ENCODE data around the gene CGN.

DNA sequence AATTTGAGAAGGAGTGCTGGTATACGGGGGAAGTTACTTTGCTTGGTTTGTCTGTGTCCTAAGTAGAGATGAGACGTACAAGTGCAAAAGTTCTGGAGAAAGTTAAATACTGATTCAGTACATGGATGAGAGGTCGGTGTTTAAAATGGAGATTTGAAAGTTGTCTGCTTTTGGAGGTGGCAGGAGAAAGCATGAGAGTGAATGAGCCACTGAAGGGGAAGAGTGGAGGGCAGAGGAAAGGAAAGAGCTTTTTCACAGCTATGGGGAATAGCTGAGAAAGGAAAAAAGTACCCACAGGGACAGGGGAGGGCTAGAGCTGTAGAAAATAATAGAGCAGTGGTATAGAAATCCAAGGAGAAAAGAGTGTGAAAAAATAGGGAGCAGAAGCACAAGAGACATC lies 18.1 kb upstream of the CGN start:
- TF ChIP-seq GATA4 (IDR thresholded peaks at IDR 0.05; ENCODE audit: borderline replicate concordance, low read depth) = no peak
- TF ChIP-seq, protein P1, sequence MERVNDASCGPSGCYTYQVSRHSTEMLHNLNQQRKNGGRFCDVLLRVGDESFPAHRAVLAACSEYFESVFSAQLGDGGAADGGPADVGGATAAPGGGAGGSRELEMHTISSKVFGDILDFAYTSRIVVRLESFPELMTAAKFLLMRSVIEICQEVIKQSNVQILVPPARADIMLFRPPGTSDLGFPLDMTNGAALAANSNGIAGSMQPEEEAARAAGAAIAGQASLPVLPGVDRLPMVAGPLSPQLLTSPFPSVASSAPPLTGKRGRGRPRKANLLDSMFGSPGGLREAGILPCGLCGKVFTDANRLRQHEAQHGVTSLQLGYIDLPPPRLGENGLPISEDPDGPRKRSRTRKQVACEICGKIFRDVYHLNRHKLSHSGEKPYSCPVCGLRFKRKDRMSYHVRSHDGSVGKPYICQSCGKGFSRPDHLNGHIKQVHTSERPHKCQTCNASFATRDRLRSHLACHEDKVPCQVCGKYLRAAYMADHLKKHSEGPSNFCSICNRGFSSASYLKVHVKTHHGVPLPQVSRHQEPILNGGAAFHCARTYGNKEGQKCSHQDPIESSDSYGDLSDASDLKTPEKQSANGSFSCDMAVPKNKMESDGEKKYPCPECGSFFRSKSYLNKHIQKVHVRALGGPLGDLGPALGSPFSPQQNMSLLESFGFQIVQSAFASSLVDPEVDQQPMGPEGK (CRISPR knock-in tag; IDR thresholded peaks at IDR 0.05) = no peak
- no peak for TF ChIP-seq RAD21 (CRISPR knock-in tag; IDR thresholded peaks at IDR 0.05)
